ENCODE measurements around the gene OR6J1.

- TF ChIP-seq CTCF (IDR thresholded peaks at IDR 0.05): no peak
- TF ChIP-seq POLR2A (IDR thresholded peaks at IDR 0.05): no peak
These were observed 6.0 kb upstream of the OR6J1 start for GRCh38 chr14:22650046-22650739.

All from lower leg skin (tissue), 3 donors.